Eye (tissue), 1 donor: ENCODE results near the gene ALKBH7.
"Not testable (repeated sequence)": the region's sequence is repeated elsewhere in the genome, so short reads cannot be mapped to it uniquely, and the experiment has no call there.

Experiments used
- DNase-seq: peaks from one replicate; pipeline ENCODE4 v3.0.0-alpha.2; 2015

ALKBH7 gene

GRCh38 chr19:6373096-6373812, 660 bp downstream of the ALKBH7 start:
- peak; percentile 99 for DNase-seq

GRCh38 chr19:6373813-6374108, 1.2 kb downstream of the ALKBH7 start:
- DNase-seq, result no peak

GRCh38 chr19:6374161-6374709, 1.6 kb downstream of the ALKBH7 start:
- no peak for DNase-seq

GRCh38 chr19:6374711-6375410, 2.3 kb downstream of the ALKBH7 start:
- DNase-seq, result no peak

- no peak for DNase-seq
Observed at GRCh38 chr19:6375411-6376010, 2.9 kb downstream of the ALKBH7 start, which contains the start of gene PSPN. Gene PSPN (minus strand): TSS chr19:6375933. CDS start chr19:6375849, 84 bp downstream.

GRCh38 chr19:6376512-6377190, 4.1 kb downstream of the ALKBH7 start:
- DNase-seq, result no peak

- DNase-seq, result peak; percentile 68
Observed at GRCh38 chr19:6378041-6378440, 5.4 kb downstream of the ALKBH7 start.

- DNase-seq, result peak; percentile 59
Observed at GRCh38 chr19:6378486-6378885, 5.9 kb downstream of the ALKBH7 start.

GRCh38 chr19:6379744-6380143, 7.2 kb downstream of the ALKBH7 start:
- DNase-seq, result no peak

GRCh38 chr19:6381030-6381750, 8.6 kb downstream of the ALKBH7 start:
- DNase-seq, result no peak

GRCh38 chr19:6383188-6383587, 10.6 kb downstream of the ALKBH7 start:
- DNase-seq, result no peak

- DNase-seq, result no peak
Observed at GRCh38 chr19:6384381-6384780, 11.8 kb downstream of the ALKBH7 start.

- no peak for DNase-seq
Observed at GRCh38 chr19:6387372-6387771, 14.8 kb downstream of the ALKBH7 start.

GRCh38 chr19:6392221-6393073, 19.9 kb downstream of the ALKBH7 start:
- no peak for DNase-seq

GRCh38 chr19:6393074-6393982, 20.7 kb downstream of the ALKBH7 start, which contains the start of gene GTF2F1:
Gene GTF2F1 (minus strand): TSS chr19:6393164. CDS start chr19:6392995, 169 bp downstream.
- peak; percentile 99 for DNase-seq

GRCh38 chr19:6393983-6394412, 21.4 kb downstream of the ALKBH7 start:
- no peak for DNase-seq

GRCh38 chr19:6394831-6395230, 22.2 kb downstream of the ALKBH7 start:
- DNase-seq, result no peak

GRCh38 chr19:6396305-6396704, 23.7 kb downstream of the ALKBH7 start:
- no peak for DNase-seq

- DNase-seq, result not testable (repeated sequence)
Observed at GRCh38 chr19:6400062-6400944, 27.7 kb downstream of the ALKBH7 start.
